CD4-positive, alpha-beta memory T cell (primary cell): Measurements from ENCODE around the gene NPHP4. TPM values are rescaled to one million over a fixed set of nuclear protein-coding genes. Genes with fewer than 3 reads are reported as not detected.

Source experiments
- CTCF ChIA-PET: fragments of 350-600 bp; sonication (Branson Sonifier 250); formaldehyde crosslinking; loops from one replicate; lab custom pipeline; 2021; ENCODE audit warnings: inconsistent platforms; ENCODE audit not compliant: partially characterized antibody; lab: Charles Lee
- POLR2A ChIA-PET: fragments of 350-600 bp; sonication (Branson Sonifier 250); formaldehyde crosslinking; loops from one replicate; lab custom pipeline; 2021; ENCODE audit not compliant: partially characterized antibody; lab: Charles Lee
- DNase-seq, 5 donors: peaks; one replicate each; pipeline versions ENCODE4 v3.0.0 to v3.0.0-alpha.2; 2020 to 2022; ENCODE audit warnings: mixed read lengths in 1 of 5
- H3K27ac ChIP-seq: one replicate; pipeline ENCODE4 v1.7.0; 2013; ENCODE audit warnings: low read depth, low read length
- H3K27me3 ChIP-seq: 2 replicates; pipeline ENCODE4 v1.7.0; 2013; ENCODE audit warnings: mild to moderate bottlenecking, low read length, moderate library complexity; ENCODE audit not compliant: insufficient read depth
- H3K36me3 ChIP-seq: 2 replicates; pipeline ENCODE4 v1.7.0; 2013; ENCODE audit warnings: mild to moderate bottlenecking, low read length, moderate library complexity; ENCODE audit not compliant: insufficient read depth
- H3K4me1 ChIP-seq: 2 replicates; pipeline ENCODE4 v1.7.0; 2013; ENCODE audit warnings: mild to moderate bottlenecking, low read length, moderate library complexity; ENCODE audit not compliant: insufficient read depth
- H3K4me3 ChIP-seq, 2 donors: one replicate each; pipeline ENCODE4 v1.7.0; 2013; ENCODE audit warnings: low read length in 2 of 2, mild to moderate bottlenecking in 1 of 2
- H3K9me3 ChIP-seq, 2 donors: one replicate each; pipeline ENCODE4 v1.7.0; 2013; ENCODE audit warnings: low read length in 2 of 2, control low read depth in 1 of 2; ENCODE audit not compliant: control insufficient read depth in 1 of 2
- H3K27ac Mint-ChIP-seq, 7 donors: one replicate each; pipeline ENCODE4 v1.8.0; 2020 to 2021; ENCODE audit warnings: mixed read lengths in 7 of 7, mild to moderate bottlenecking in 6 of 7, inconsistent platforms in 3 of 7, moderate library complexity in 3 of 7
- H3K27me3 Mint-ChIP-seq, 2 donors: one replicate each; pipeline ENCODE4 v1.8.0; 2020 to 2021; ENCODE audit warnings: mixed read lengths in 2 of 2
- H3K36me3 Mint-ChIP-seq, 2 donors: one replicate each; pipeline ENCODE4 v1.8.0; 2020 to 2021; ENCODE audit warnings: mixed read lengths in 2 of 2, inconsistent platforms in 1 of 2, mild to moderate bottlenecking in 1 of 2
- H3K4me1 Mint-ChIP-seq, 4 donors: one replicate each; pipeline ENCODE4 v1.8.0; 2020 to 2021; ENCODE audit warnings: mixed read lengths in 4 of 4, mild to moderate bottlenecking in 1 of 4
- H3K4me3 Mint-ChIP-seq, 8 donors: one replicate each; pipeline ENCODE4 v1.8.0; 2020 to 2021; ENCODE audit warnings: mixed read lengths in 8 of 8, mild to moderate bottlenecking in 7 of 8, moderate library complexity in 6 of 8, inconsistent platforms in 3 of 8
- H3K9me3 Mint-ChIP-seq, 8 donors: one replicate each; pipeline ENCODE4 v1.8.0; 2020 to 2021; ENCODE audit warnings: mixed read lengths in 8 of 8, mild to moderate bottlenecking in 5 of 8, inconsistent platforms in 3 of 8, moderate library complexity in 1 of 8
- intact Hi-C: fragments of 100-400 bp; cut with micrococcal nuclease; formaldehyde crosslinking; loops from one replicate; pipeline ENCODE4 v1.15.1; 2023
- polyA plus RNA-seq, 2 donors: library from polyadenylated mRNA; unstranded; fragments of 300-500 nt; fragmentation: Illumina TruSeq; gene quantifications; one replicate each; pipeline ENCODE4 v1.2.3, GENCODE V29; 2021
- total RNA-seq, 2 experiments: library from RNA; stranded (reverse); gene quantifications; one replicate each; pipeline ENCODE4 v1.2.3, GENCODE V29; 2021

The NPHP4 gene
- total and polyA plus RNA-seq, 4 experiments from 2014 or later, result 1.0 to 9.6 (median 4.3) TPM

GRCh38 chr1:5858844-5859407 is 133.3 kb downstream of the NPHP4 start:
- Histone ChIP-seq H3K36me3 (no peaks in the 10 kb centered on the region), H3K4me3 (no peak overlapping the region), H3K9me3 (no peaks in the 10 kb centered on the region), H3K4me1 (no peaks in the 10 kb centered on the region), H3K27ac (no peak overlapping the region), H3K27me3 (no peaks in the 10 kb centered on the region)
- Mint-ChIP-seq H3K4me1 (no peaks in the 10 kb centered on the region), H3K36me3 (peaks cover 9 to 17% of the 10 kb centered on the region in 2 donors), H3K27me3 (no peaks in the 10 kb centered on the region), H3K27ac (no peak overlapping the region), H3K9me3 (no peaks in the 10 kb centered on the region), H3K4me3 (no peak overlapping the region)
- intact Hi-C loops, result no loop called here
- ChIA-PET CTCF (no interaction called here), POLR2A (no interaction called here)
- no peak for DNase-seq

DNA sequence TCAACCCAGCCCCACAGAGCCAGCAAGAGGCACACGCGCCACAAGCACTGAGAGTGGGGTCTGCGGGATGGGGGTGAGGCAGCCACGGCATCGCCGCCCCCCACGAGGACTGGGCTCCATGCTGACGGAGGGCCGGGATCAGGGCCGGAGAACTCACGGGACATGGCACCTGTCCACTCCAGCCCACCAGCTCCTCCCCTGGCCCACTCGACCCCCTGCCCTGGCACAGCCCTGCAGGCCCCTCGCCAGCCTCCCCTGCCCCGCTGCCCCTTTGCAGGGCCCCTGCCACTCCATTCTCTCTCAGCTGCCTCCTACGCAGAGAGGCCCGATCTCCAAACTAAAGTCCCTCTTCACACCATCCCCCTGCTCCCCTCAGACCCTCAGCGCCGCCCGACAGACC is 134.0 kb downstream of the NPHP4 start:
- intact Hi-C loops, result no loop called here

GRCh38 chr1:5857508-5858090 is 134.6 kb downstream of the NPHP4 start:
- Histone ChIP-seq H3K9me3 (no peaks in the 10 kb centered on the region), H3K4me3 (no peak overlapping the region), H3K36me3 (no peaks in the 10 kb centered on the region), H3K4me1 (no peaks in the 10 kb centered on the region), H3K27ac (no peak overlapping the region), H3K27me3 (no peaks in the 10 kb centered on the region)
- H3K9me3 Mint-ChIP-seq, result peaks cover 0 to 2% (median 0%) of the 10 kb centered on the region in 8 donors
- ChIA-PET POLR2A (no interaction called here), CTCF (no interaction called here)
- intact Hi-C loops, result no loop called here
- H3K4me3 Mint-ChIP-seq, result no peak overlapping the region
- H3K36me3 Mint-ChIP-seq, result peaks cover 8 to 17% of the 10 kb centered on the region in 2 donors
- H3K27ac Mint-ChIP-seq, result no peak overlapping the region
- peaks cover 0 to 2% (median 0%) of the 10 kb centered on the region in 4 donors for H3K4me1 Mint-ChIP-seq
- no peak for DNase-seq
- no peaks in the 10 kb centered on the region for H3K27me3 Mint-ChIP-seq

More for the DNA sequence above, 134.0 kb downstream of the NPHP4 start:
- Histone ChIP-seq H3K4me1 (no peaks in the 10 kb centered on the region), H3K36me3 (no peaks in the 10 kb centered on the region), H3K4me3 (no peak overlapping the region), H3K9me3 (no peaks in the 10 kb centered on the region), H3K27me3 (no peaks in the 10 kb centered on the region), H3K27ac (no peak overlapping the region)
- Mint-ChIP-seq H3K9me3 (peaks cover 0 to 2% (median 0%) of the 10 kb centered on the region in 8 donors), H3K36me3 (peaks cover 9 to 17% of the 10 kb centered on the region in 2 donors), H3K27ac (no peak overlapping the region), H3K4me3 (no peak overlapping the region), H3K27me3 (no peaks in the 10 kb centered on the region), H3K4me1 (peaks cover 0 to 2% (median 0%) of the 10 kb centered on the region in 4 donors)
- POLR2A ChIA-PET, result no interaction called here
- no peak for DNase-seq
- CTCF ChIA-PET, result no interaction called here

GRCh38 chr1:5857011-5857410 is 135.2 kb downstream of the NPHP4 start:
- no peak overlapping the region for H3K27ac Mint-ChIP-seq
- intact Hi-C loops, result no loop called here
- no peaks in the 10 kb centered on the region for H3K27me3 Mint-ChIP-seq
- Histone ChIP-seq H3K36me3 (no peaks in the 10 kb centered on the region), H3K4me3 (no peak overlapping the region), H3K9me3 (no peaks in the 10 kb centered on the region), H3K27ac (no peak overlapping the region), H3K27me3 (no peaks in the 10 kb centered on the region), H3K4me1 (no peaks in the 10 kb centered on the region)
- H3K36me3 Mint-ChIP-seq, result peaks cover 6 to 11% of the 10 kb centered on the region in 2 donors
- POLR2A ChIA-PET, result no interaction called here
- no peak for DNase-seq
- no peak overlapping the region for H3K4me3 Mint-ChIP-seq
- peaks cover 0 to 2% (median 0%) of the 10 kb centered on the region in 8 donors for H3K9me3 Mint-ChIP-seq
- H3K4me1 Mint-ChIP-seq, result peaks cover 0 to 2% (median 0%) of the 10 kb centered on the region in 4 donors
- CTCF ChIA-PET, result no interaction called here

- no peak overlapping the region for H3K4me3 ChIP-seq
- POLR2A ChIA-PET, result no interaction called here
- Mint-ChIP-seq H3K36me3 (peaks cover 6 to 8% of the 10 kb centered on the region in 2 donors), H3K27ac (no peak overlapping the region), H3K4me1 (peaks cover 0 to 2% (median 0%) of the 10 kb centered on the region in 4 donors), H3K9me3 (peaks cover 0 to 2% (median 0%) of the 10 kb centered on the region in 8 donors), H3K4me3 (no peak overlapping the region), H3K27me3 (peaks cover 0 to 1% of the 10 kb centered on the region in 2 donors)
- intact Hi-C loops, result no loop called here
- H3K9me3 ChIP-seq, result no peaks in the 10 kb centered on the region
- no peaks in the 10 kb centered on the region for H3K36me3 ChIP-seq
- no peaks in the 10 kb centered on the region for H3K4me1 ChIP-seq
- H3K27ac ChIP-seq, result no peak overlapping the region
- no peaks in the 10 kb centered on the region for H3K27me3 ChIP-seq
- no peak for DNase-seq
- CTCF ChIA-PET, result no interaction called here
Observed at GRCh38 chr1:5856246-5856815, 135.9 kb downstream of the NPHP4 start.

GRCh38 chr1:5855196-5855897 is 136.9 kb downstream of the NPHP4 start:
- Histone ChIP-seq H3K4me1 (no peaks in the 10 kb centered on the region), H3K27me3 (no peaks in the 10 kb centered on the region), H3K4me3 (no peak overlapping the region), H3K27ac (no peak overlapping the region), H3K9me3 (no peaks in the 10 kb centered on the region), H3K36me3 (no peaks in the 10 kb centered on the region)
- ChIA-PET POLR2A (interaction anchor here (0.7 kb wide), 1 partner anchor 76 kb away, joined by 3 read pairs; no protein-coding TSS in a partner anchor), CTCF (no interaction called here)
- Mint-ChIP-seq H3K36me3 (peaks cover 4 to 5% of the 10 kb centered on the region in 2 donors), H3K9me3 (peaks cover 0 to 2% (median 0%) of the 10 kb centered on the region in 8 donors), H3K4me3 (no peak overlapping the region), H3K27ac (no peak overlapping the region), H3K27me3 (peaks cover 0 to 1% of the 10 kb centered on the region in 2 donors), H3K4me1 (peaks cover 0 to 2% (median 0%) of the 10 kb centered on the region in 4 donors)
- no peak for DNase-seq
- intact Hi-C loops, result no loop called here

DNA sequence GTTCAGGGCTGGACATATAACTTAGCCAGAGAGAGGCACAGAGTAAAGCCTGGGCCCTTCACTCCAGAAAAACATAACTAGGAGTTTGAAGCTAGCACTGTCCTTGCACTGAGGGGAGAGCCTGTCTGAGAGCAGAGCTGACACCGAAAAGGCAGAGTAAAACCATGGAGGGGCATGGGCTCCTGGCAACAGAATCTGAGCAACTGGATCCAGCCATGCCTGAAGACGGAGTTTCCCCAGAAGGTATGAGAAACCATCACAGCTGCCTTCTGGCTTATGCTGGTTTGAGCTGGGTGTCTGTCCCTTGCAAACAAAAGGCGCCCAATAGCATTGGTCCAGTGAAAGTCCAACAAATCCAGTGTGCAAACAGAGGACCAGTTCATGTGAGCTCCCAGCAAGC is 137.5 kb downstream of the NPHP4 start:
- Histone ChIP-seq H3K4me1 (no peaks in the 10 kb centered on the region), H3K4me3 (no peak overlapping the region), H3K36me3 (no peaks in the 10 kb centered on the region), H3K27ac (no peak overlapping the region), H3K27me3 (no peaks in the 10 kb centered on the region), H3K9me3 (no peaks in the 10 kb centered on the region)
- no peak overlapping the region for H3K4me3 Mint-ChIP-seq
- H3K36me3 Mint-ChIP-seq, result no peaks in the 10 kb centered on the region
- ChIA-PET CTCF (no interaction called here), POLR2A (interaction anchor here (0.7 kb wide), 1 partner anchor 76 kb away, joined by 3 read pairs; no protein-coding TSS in a partner anchor)
- H3K4me1 Mint-ChIP-seq, result peaks cover 0 to 2% (median 0%) of the 10 kb centered on the region in 4 donors
- no peak for DNase-seq
- no peak overlapping the region for H3K27ac Mint-ChIP-seq
- intact Hi-C loops, result no loop called here
- peaks cover 0 to 1% of the 10 kb centered on the region in 2 donors for H3K27me3 Mint-ChIP-seq
- peaks cover 0 to 2% (median 0%) of the 10 kb centered on the region in 8 donors for H3K9me3 Mint-ChIP-seq
